Measurements from ENCODE around the gene IL1A. TPM values are rescaled to one million over a fixed set of nuclear protein-coding genes. Genes with fewer than 3 reads are reported as not detected.

Gene IL1A
- total RNA-seq, 3 donors from 2014 or later = 0.44 TPM; not detected in 2

- Histone ChIP-seq H3K9me3 (no peaks in the 10 kb centered on the region), H3K27me3 (no peaks in the 10 kb centered on the region), H3K36me3 (no peaks in the 10 kb centered on the region), H3K4me3 (no peak overlapping the region), H3K27ac (no peak overlapping the region), H3K4me1 (peaks cover 0 to 5% of the 10 kb centered on the region in 2 donors)
- intact Hi-C loops (cut with DNase I; ENCODE audit: low total_unique reads) = loop anchor here (5.0 kb wide), 1 partner anchor 515 kb away; no protein-coding TSS in a partner anchor
- DNase-seq (ENCODE audit: low spot score in 2 of 2) = no peak
- no peak for TF ChIP-seq POLR2AphosphoS5 (IDR thresholded peaks at IDR 0.05)
- TF ChIP-seq CTCF (IDR thresholded peaks at IDR 0.05) = no peak
These were observed 47.9 kb upstream of the IL1A start for GRCh38 chr2:112831946-112832840.

GRCh38 chr2:112831513-112831845 is 47.2 kb upstream of the IL1A start:
- Histone ChIP-seq H3K4me1 (peaks cover 0 to 5% of the 10 kb centered on the region in 2 donors), H3K9me3 (no peaks in the 10 kb centered on the region), H3K27ac (no peak overlapping the region), H3K27me3 (no peaks in the 10 kb centered on the region), H3K36me3 (no peaks in the 10 kb centered on the region), H3K4me3 (no peak overlapping the region)
- intact Hi-C loops (cut with DNase I; ENCODE audit: low total_unique reads) = loop anchor here (5.0 kb wide), 1 partner anchor 516 kb away; no protein-coding TSS in a partner anchor
- TF ChIP-seq POLR2A (IDR thresholded peaks at IDR 0.05) (no peak), CTCF (IDR thresholded peaks at IDR 0.05) (no peak), POLR2AphosphoS5 (IDR thresholded peaks at IDR 0.05) (no peak)
- no peak for DNase-seq (ENCODE audit: low spot score in 2 of 2)

- intact Hi-C loops (cut with DNase I; ENCODE audit: low total_unique reads) = loop anchor here (5.0 kb wide), 1 partner anchor 516 kb away; no protein-coding TSS in a partner anchor
- Histone ChIP-seq H3K27ac (no peak overlapping the region), H3K36me3 (no peaks in the 10 kb centered on the region), H3K9me3 (no peaks in the 10 kb centered on the region), H3K4me1 (peaks cover 0 to 5% of the 10 kb centered on the region in 2 donors), H3K4me3 (no peak overlapping the region), H3K27me3 (no peaks in the 10 kb centered on the region)
- TF ChIP-seq POLR2A (IDR thresholded peaks at IDR 0.05) = no peak
- no peak for TF ChIP-seq POLR2AphosphoS5 (IDR thresholded peaks at IDR 0.05)
- no peak for TF ChIP-seq CTCF (IDR thresholded peaks at IDR 0.05)
- DNase-seq (ENCODE audit: low spot score in 2 of 2) = no peak
These were observed 46.6 kb upstream of the IL1A start for GRCh38 chr2:112830682-112831512.

- no peak for DNase-seq (ENCODE audit: low spot score in 2 of 2)
- Histone ChIP-seq H3K4me3 (no peak overlapping the region), H3K9me3 (no peaks in the 10 kb centered on the region), H3K36me3 (no peaks in the 10 kb centered on the region), H3K27ac (no peak overlapping the region), H3K4me1 (peaks cover 0 to 5% of the 10 kb centered on the region in 2 donors), H3K27me3 (no peaks in the 10 kb centered on the region)
- intact Hi-C loops (cut with DNase I; ENCODE audit: low total_unique reads) = loop anchor here (5.0 kb wide), 1 partner anchor 517 kb away; no protein-coding TSS in a partner anchor
- no peak for TF ChIP-seq POLR2AphosphoS5 (IDR thresholded peaks at IDR 0.05)
- TF ChIP-seq CTCF (IDR thresholded peaks at IDR 0.05) = no peak
- no peak for TF ChIP-seq POLR2A (IDR thresholded peaks at IDR 0.05)
These were observed 45.8 kb upstream of the IL1A start for GRCh38 chr2:112829961-112830681.
